AG08395 (cell line): ENCODE measurements around the gene SOX5.
"Not testable (repeated sequence)": the region's sequence is repeated elsewhere in the genome, so short reads cannot be mapped to it uniquely, and the experiment has no call there.

Source experiments
- DNase-seq: peaks from one replicate; pipeline ENCODE4 v3.0.0; 2012; ENCODE audit warnings: mixed read lengths, low spot score

SOX5 gene

GRCh38 chr12:23542187-23542586 is 407.3 kb downstream of the SOX5 start:
- DNase-seq, result no peak

GRCh38 chr12:23540572-23540971 is 408.9 kb downstream of the SOX5 start:
- no peak for DNase-seq

GRCh38 chr12:23536293-23536692 is 413.2 kb downstream of the SOX5 start:
- DNase-seq, result no peak

GRCh38 chr12:23535441-23535840 is 414.0 kb downstream of the SOX5 start:
- no peak for DNase-seq

- no peak for DNase-seq
Observed at GRCh38 chr12:23534196-23534595, 415.3 kb downstream of the SOX5 start.

- no peak for DNase-seq
Observed at GRCh38 chr12:23533699-23534098, 415.8 kb downstream of the SOX5 start.

- no peak for DNase-seq
Observed at GRCh38 chr12:23533265-23533664, 416.2 kb downstream of the SOX5 start.

GRCh38 chr12:23528316-23528715 is 421.2 kb downstream of the SOX5 start:
- no peak for DNase-seq

- no peak for DNase-seq
Observed at GRCh38 chr12:23525450-23526072, 423.9 kb downstream of the SOX5 start.

GRCh38 chr12:23523339-23523738 is 426.1 kb downstream of the SOX5 start:
- no peak for DNase-seq

- DNase-seq, result not testable (repeated sequence)
Observed at GRCh38 chr12:23519444-23519843, 430.0 kb downstream of the SOX5 start.

- DNase-seq, result not testable (repeated sequence)
Observed at GRCh38 chr12:23515785-23516184, 433.7 kb downstream of the SOX5 start.

- DNase-seq, result no peak
Observed at GRCh38 chr12:23510484-23510883, 439.0 kb downstream of the SOX5 start.

- DNase-seq, result not testable (repeated sequence)
Observed at GRCh38 chr12:23509832-23510231, 439.6 kb downstream of the SOX5 start.

- DNase-seq, result not testable (repeated sequence)
Observed at GRCh38 chr12:23507785-23508184, 441.7 kb downstream of the SOX5 start.

GRCh38 chr12:23505736-23506135 is 443.7 kb downstream of the SOX5 start:
- not testable (repeated sequence) for DNase-seq

- DNase-seq, result no peak
Observed at GRCh38 chr12:23504641-23505399, 444.6 kb downstream of the SOX5 start.

- DNase-seq, result peak; percentile 1
Observed at GRCh38 chr12:23504043-23504442, 445.4 kb downstream of the SOX5 start.

- DNase-seq, result no peak
Observed at GRCh38 chr12:23503544-23503943, 445.9 kb downstream of the SOX5 start.

- DNase-seq, result no peak
Observed at GRCh38 chr12:23502259-23502658, 447.2 kb downstream of the SOX5 start.

- no peak for DNase-seq
Observed at GRCh38 chr12:23495472-23495871, 454.0 kb downstream of the SOX5 start.

- DNase-seq, result no peak
Observed at GRCh38 chr12:23493672-23494071, 455.8 kb downstream of the SOX5 start.

- DNase-seq, result not testable (repeated sequence)
Observed at GRCh38 chr12:23491029-23491428, 458.4 kb downstream of the SOX5 start.

GRCh38 chr12:23488130-23488529 is 461.3 kb downstream of the SOX5 start:
- DNase-seq, result no peak
